ENCODE measurements around the gene MIR17HG.

MIR17HG gene

GRCh38 chr13:91369441-91369831, 21.9 kb downstream of the MIR17HG start:
- no peak for FAIRE-seq

- no peak for FAIRE-seq
Measured at GRCh38 chr13:91370501-91370900, 23.0 kb downstream of the MIR17HG start.

- no peak for FAIRE-seq
Measured at GRCh38 chr13:91372911-91373310, 25.4 kb downstream of the MIR17HG start.

- FAIRE-seq, result no peak
Measured at GRCh38 chr13:91375116-91375729, 27.7 kb downstream of the MIR17HG start.

- no peak for FAIRE-seq
Measured at GRCh38 chr13:91381371-91381770, 33.9 kb downstream of the MIR17HG start.

GRCh38 chr13:91383836-91384235, 36.3 kb downstream of the MIR17HG start:
- FAIRE-seq, result no peak

- FAIRE-seq, result no peak
Measured at GRCh38 chr13:91384896-91385295, 37.4 kb downstream of the MIR17HG start.

GRCh38 chr13:91389186-91389585, 41.7 kb downstream of the MIR17HG start:
- FAIRE-seq, result no peak

- FAIRE-seq, result no peak
Measured at GRCh38 chr13:91397595-91397994, 50.1 kb downstream of the MIR17HG start.

- no peak for FAIRE-seq
Measured at GRCh38 chr13:91398413-91399188, 51.1 kb downstream of the MIR17HG start, which contains the start of gene GPC5. TSS of gene GPC5 (plus strand) at chr13:91398621.

- no peak for FAIRE-seq
Measured at GRCh38 chr13:91399189-91400062, 51.9 kb downstream of the MIR17HG start.

GRCh38 chr13:91400063-91400399, 52.5 kb downstream of the MIR17HG start:
- FAIRE-seq, result no peak

- no peak for FAIRE-seq
Measured at GRCh38 chr13:91400671-91401070, 53.2 kb downstream of the MIR17HG start.

GRCh38 chr13:91401920-91402319, 54.4 kb downstream of the MIR17HG start:
- no peak for FAIRE-seq

Data from endometrium (tissue), 2 donors.